Neural cell (in vitro differentiated cells): ENCODE results near the gene RAB40A. TPM values are rescaled to one million over a fixed set of nuclear protein-coding genes. Genes with fewer than 3 reads are reported as not detected.

Experiments used
- H2AFZ ChIP-seq: fragments of 200-600, 300-800 bp; sonication (generic), shearing (Covaris generic); 2 replicates; pipeline ENCODE4 v1.6.0; 2014; ENCODE audit warnings: low read depth, mild to moderate bottlenecking, antibody characterized with exemption, low read length, moderate library complexity
- H3F3A ChIP-seq: fragments of 200-600 bp; shearing (Covaris generic); 2 replicates; pipeline ENCODE4 v1.6.1; 2016; ENCODE audit warnings: mild to moderate bottlenecking, moderate library complexity, mixed read lengths, antibody characterized with exemption, low read length; ENCODE audit not compliant: insufficient read depth, poor library complexity, severe bottlenecking
- H3K27ac ChIP-seq: fragments of 200-600, 300-800 bp; sonication (generic), shearing (Covaris generic); 2 replicates; pipeline ENCODE4 v1.5.1; 2014; ENCODE audit warnings: mild to moderate bottlenecking, low read length, moderate library complexity
- H3K27me3 ChIP-seq: fragments of 300-800, 200-600 bp; sonication (generic), shearing (Covaris generic); 2 replicates; pipeline ENCODE4 v1.6.0; 2014; ENCODE audit warnings: mild to moderate bottlenecking, low read depth, low read length, moderate library complexity; ENCODE audit not compliant: insufficient read depth
- H3K36me3 ChIP-seq: fragments of 300-800, 200-600 bp; sonication (generic), shearing (Covaris generic); 2 replicates; pipeline ENCODE4 v1.5.1; 2014; ENCODE audit warnings: mild to moderate bottlenecking, antibody characterized with exemption, low read length, moderate library complexity; ENCODE audit not compliant: insufficient read depth
- H3K4me2 ChIP-seq: fragments of 300-800, 200-600 bp; sonication (generic), shearing (Covaris generic); 2 replicates; pipeline ENCODE4 v1.6.0; 2014; ENCODE audit warnings: mild to moderate bottlenecking, low read length
- H3K4me3 ChIP-seq: fragments of 300-800, 200-600 bp; sonication (generic), shearing (Covaris generic); 2 replicates; pipeline ENCODE4 v1.5.1; 2014; ENCODE audit warnings: mild to moderate bottlenecking, low read length, moderate library complexity
- H3K79me2 ChIP-seq: fragments of 200-600 bp; shearing (Covaris generic); replicated peaks from 2 replicates; pipeline ENCODE4 v1.6.0; 2014; ENCODE audit warnings: mild to moderate bottlenecking, low read length, moderate library complexity; ENCODE audit not compliant: insufficient read depth
- H3K9ac ChIP-seq: fragments of 300-800, 200-600 bp; sonication (generic), shearing (Covaris generic); 2 replicates; pipeline ENCODE4 v1.6.1; 2016; ENCODE audit warnings: mild to moderate bottlenecking, low read length, mixed read lengths
- H3K9me2 ChIP-seq: fragments of 200-600 bp; shearing (Covaris generic); 2 replicates; pipeline ENCODE4 v1.6.1; 2016; ENCODE audit warnings: mild to moderate bottlenecking, low read length, mixed read lengths; ENCODE audit not compliant: insufficient read depth
- H3K9me3 ChIP-seq: fragments of 200-600, 300-800 bp; sonication (generic), shearing (Covaris generic); 2 replicates; pipeline ENCODE4 v1.6.1; 2016; ENCODE audit warnings: mild to moderate bottlenecking, mixed run types, low read length, moderate library complexity, mixed read lengths
- H4K20me1 ChIP-seq: fragments of 200-600 bp; shearing (Covaris generic); 2 replicates; pipeline ENCODE4 v1.6.1; 2016; ENCODE audit warnings: mild to moderate bottlenecking, mixed run types; ENCODE audit not compliant: insufficient read depth
- CTCF ChIP-seq: fragments of 450-650 bp; IDR thresholded peaks from 2 replicates; pipeline ENCODE4 v1.5.1; 2014; ENCODE audit warnings: antibody characterized with exemption, mild to moderate bottlenecking, moderate library complexity; ENCODE audit not compliant: poor library complexity, severe bottlenecking
- EP300 ChIP-seq: fragments of 450-650 bp; conservative IDR thresholded peaks from 2 replicates; pipeline ENCODE4 v1.6.1; 2014; ENCODE audit warnings: antibody characterized with exemption, mild to moderate bottlenecking, moderate library complexity; ENCODE audit not compliant: poor library complexity, severe bottlenecking
- EZH2 ChIP-seq: fragments of 200-600, 300-800 bp; shearing (Covaris generic), sonication (generic); IDR thresholded peaks from 2 replicates; pipeline ENCODE4 v1.6.1; 2014; ENCODE audit warnings: antibody characterized with exemption, low read length, borderline replicate concordance, mild to moderate bottlenecking; ENCODE audit not compliant: insufficient read depth, poor library complexity, severe bottlenecking
- MXI1 ChIP-seq: fragments of 450-650 bp; conservative IDR thresholded peaks from 2 replicates; pipeline ENCODE4 v1.6.1; 2014; ENCODE audit warnings: antibody characterized with exemption, mild to moderate bottlenecking; ENCODE audit not compliant: poor library complexity, severe bottlenecking
- POLR2AphosphoS5 ChIP-seq: IDR thresholded peaks from 2 replicates; pipeline ENCODE4 v1.6.1; 2012
- RAD21 ChIP-seq: fragments of 450-650 bp; conservative IDR thresholded peaks from 2 replicates; pipeline ENCODE4 v1.6.1; 2014; ENCODE audit warnings: antibody characterized with exemption, mild to moderate bottlenecking, moderate library complexity
- REST ChIP-seq: IDR thresholded peaks from 2 replicates; pipeline ENCODE4 v1.6.1; 2012; ENCODE audit warnings: borderline replicate concordance
- SMC3 ChIP-seq: fragments of 450-650 bp; conservative IDR thresholded peaks from 2 replicates; pipeline ENCODE4 v1.6.1; 2014; ENCODE audit warnings: antibody characterized with exemption, mild to moderate bottlenecking, moderate library complexity; ENCODE audit not compliant: poor library complexity
- TAF1 ChIP-seq: IDR thresholded peaks from 2 replicates; pipeline ENCODE4 v1.6.1; 2012; ENCODE audit warnings: low read depth
- polyA plus RNA-seq: library from polyadenylated mRNA; depleted of rRNA; stranded (reverse); fragments of >200 nt; gene quantifications from 2 replicates; pipeline ENCODE4 v1.2.3, GENCODE V29; 2014

Gene RAB40A
- polyA plus RNA-seq, 1 donor from 2014 or later, result 1.9 TPM

DNA sequence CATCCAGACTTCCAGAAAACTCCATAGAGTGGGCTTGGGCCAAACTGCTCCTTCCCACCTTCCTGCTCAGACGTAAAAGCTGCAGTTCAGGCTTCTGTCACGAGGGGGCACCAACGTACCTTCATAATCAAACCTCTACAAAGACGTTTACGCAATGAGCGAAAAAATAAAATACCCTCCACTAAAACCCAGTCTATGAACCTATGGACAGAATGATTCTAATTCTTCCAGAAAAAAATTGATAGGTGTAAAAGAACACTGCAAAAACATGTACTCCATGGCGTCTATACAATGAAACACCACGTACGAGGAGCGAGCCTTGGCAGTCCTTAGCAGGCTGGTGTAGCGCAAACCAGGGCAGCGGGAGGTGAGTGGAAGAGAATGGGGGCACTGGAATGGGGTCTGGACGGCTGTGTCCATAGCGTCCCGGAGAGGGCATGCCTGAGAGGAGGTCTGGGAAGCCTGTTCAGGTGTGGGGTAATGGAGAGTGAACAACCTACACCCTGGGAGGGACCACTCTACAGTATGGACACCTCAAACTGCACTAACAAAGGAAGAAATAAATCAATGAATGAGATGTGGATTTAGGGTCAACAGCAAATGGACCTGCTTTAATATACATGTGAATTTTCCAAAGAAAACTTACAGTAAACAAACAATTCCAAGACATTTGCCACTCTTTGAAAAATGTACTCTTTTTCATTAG, 14.4 kb upstream of the RAB40A start:
- Histone ChIP-seq H3K9me2 (no peaks in the 10 kb centered on the region), H3K9me3 (no peaks in the 10 kb centered on the region), H4K20me1 (no peaks in the 10 kb centered on the region), H3K4me3 (peak overlapping the region; percentile 60), H3K27ac (peak overlapping the region; percentile 75), H3K27me3 (no peaks in the 10 kb centered on the region), H3F3A (no peaks in the 10 kb centered on the region), H3K36me3 (no peaks in the 10 kb centered on the region), H3K9ac (peak overlapping the region; percentile 68), H3K4me2 (no peak overlapping the region), H2AFZ (peak overlapping the region; percentile 45), H3K79me2 (no peaks in the 10 kb centered on the region)
- TF ChIP-seq EP300 (peak; percentile 11), RAD21 (peak; percentile 81), CTCF (peak; percentile 80), REST (no peak), SMC3 (peak; percentile 77)

- no peak overlapping the region for H3K4me2 ChIP-seq
- H3K9ac ChIP-seq, result no peak overlapping the region
- no peak for TF ChIP-seq REST
- TF ChIP-seq POLR2AphosphoS5, result no peak
- no peak for TF ChIP-seq RAD21
- no peak for TF ChIP-seq EP300
- no peak for TF ChIP-seq CTCF
- TF ChIP-seq EZH2, result no peak
- no peak for TF ChIP-seq MXI1
- TF ChIP-seq TAF1, result no peak
- TF ChIP-seq SMC3, result no peak
These were observed 11.7 kb upstream of the RAB40A start for GRCh38 chrX:103531002-103531401.

More at GRCh38 chrX:103531002-103531401, 11.7 kb upstream of the RAB40A start:
- Histone ChIP-seq H3K27me3 (no peaks in the 10 kb centered on the region), H3K9me2 (no peaks in the 10 kb centered on the region), H3F3A (no peaks in the 10 kb centered on the region), H3K9me3 (no peaks in the 10 kb centered on the region), H4K20me1 (no peaks in the 10 kb centered on the region), H2AFZ (no peak overlapping the region), H3K79me2 (no peaks in the 10 kb centered on the region), H3K36me3 (no peaks in the 10 kb centered on the region), H3K27ac (no peak overlapping the region), H3K4me3 (no peak overlapping the region)
